GM21529 (cell line): ENCODE results near the gene IFNA13.

ENCODE experiments used
- ATAC-seq: cut with Tn5 transposase; IDR thresholded peaks from one replicate; pipeline ENCODE4 v1.9.1; 2021; ENCODE audit not compliant: unreplicated experiment

The IFNA13 gene

GRCh38 chr9:21362287-21362686, 5.6 kb downstream of the IFNA13 start:
- ATAC-seq = no peak

DNA sequence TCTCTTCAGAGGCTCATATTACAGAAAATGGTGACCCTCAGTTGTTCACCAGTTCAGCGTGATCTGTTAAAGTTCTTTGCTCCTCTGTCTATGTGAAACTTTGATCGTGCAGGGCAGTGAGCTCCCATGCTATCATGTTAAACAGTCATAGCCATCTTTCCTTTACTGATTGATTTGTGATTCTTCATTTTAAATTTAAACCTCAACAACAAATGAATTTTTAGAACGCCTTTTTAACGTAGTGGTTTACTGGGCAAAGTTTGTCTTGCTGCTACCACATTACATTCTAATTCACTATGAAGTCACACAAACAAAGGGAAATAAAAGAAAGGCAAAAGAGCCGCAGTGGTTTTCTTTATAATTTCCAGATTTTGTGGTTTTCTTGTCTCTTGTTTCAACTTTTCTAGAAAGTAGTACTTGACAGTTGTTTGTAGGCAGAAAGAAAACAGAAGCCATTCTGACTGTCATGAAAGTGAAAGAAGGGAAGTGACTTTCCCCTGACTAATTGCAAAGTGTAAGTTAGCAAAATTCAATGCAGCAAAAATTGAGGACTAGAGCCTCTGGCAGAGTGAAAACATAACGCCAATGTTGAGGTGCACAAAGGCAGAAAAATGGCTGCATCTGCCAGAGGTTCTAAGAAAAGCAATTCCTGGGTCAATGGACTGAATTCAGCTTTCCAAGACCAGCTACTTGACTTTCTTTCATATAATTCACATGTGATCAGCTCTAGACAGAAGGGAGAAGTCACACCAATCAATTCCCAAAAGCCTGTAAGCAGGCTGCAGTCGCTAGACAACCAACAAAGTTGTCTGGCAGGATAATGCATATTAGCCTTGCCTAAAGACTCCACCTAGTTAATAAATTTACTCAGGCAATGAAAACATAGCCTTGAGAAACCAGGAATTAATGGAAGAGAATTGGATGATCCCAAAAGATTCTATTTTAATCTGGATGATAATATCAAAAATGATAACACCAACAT, 10.1 kb downstream of the IFNA13 start:
- peak; percentile 92 for ATAC-seq

- no peak for ATAC-seq
Measured at GRCh38 chr9:21350787-21351186, 17.1 kb downstream of the IFNA13 start, which contains the start of gene IFNA6. IFNA6 (minus strand) TSS chr9:21350887; CDS start chr9:21350887, 0 bp downstream.

DNA sequence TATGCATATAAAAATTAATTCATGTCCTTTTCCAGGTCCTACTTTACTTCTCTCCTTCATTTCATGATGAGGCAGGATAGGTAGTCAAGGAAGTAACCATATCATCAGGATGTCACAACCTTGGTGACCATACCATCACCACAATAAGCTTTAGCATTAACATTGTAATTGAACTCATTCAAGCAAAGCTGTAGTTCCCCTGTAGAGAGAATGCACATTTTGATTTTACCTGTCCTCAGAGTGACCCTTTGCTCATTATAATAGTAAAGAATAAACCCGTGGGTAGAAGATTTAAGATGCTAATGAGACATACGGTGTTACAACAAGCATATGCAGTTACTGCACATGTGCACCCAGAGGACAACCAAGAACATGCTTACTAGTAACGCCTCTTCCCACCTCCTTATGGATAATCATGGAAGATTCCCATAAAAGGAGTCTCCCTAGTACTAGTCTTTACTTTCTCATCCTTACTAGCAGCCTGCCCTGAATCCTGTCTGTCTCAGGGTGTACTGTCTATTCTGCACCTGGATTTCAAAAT, 19.4 kb downstream of the IFNA13 start:
- ATAC-seq = no peak

- no peak for ATAC-seq
Measured at GRCh38 chr9:21340735-21341134, 27.1 kb downstream of the IFNA13 start.

DNA sequence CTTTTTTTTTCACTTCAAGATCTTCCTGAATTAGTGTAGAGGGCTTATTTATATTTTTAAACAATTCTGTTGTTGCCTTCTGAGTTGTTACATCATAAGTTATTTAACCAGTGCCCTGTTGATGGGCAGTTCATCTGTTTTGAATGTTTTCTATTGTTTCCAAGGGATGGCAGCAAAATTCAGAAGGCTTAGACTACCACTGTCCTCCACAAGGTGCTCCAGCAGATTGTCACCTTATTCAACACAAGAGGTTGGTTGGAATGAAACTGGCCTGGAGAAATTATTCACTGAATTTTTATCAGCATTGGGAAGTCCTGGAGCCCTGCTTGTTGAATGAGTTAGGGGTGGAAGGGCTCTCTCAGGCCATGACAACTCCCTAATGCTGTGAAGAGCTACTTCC, 31.4 kb downstream of the IFNA13 start:
- no peak for ATAC-seq

DNA sequence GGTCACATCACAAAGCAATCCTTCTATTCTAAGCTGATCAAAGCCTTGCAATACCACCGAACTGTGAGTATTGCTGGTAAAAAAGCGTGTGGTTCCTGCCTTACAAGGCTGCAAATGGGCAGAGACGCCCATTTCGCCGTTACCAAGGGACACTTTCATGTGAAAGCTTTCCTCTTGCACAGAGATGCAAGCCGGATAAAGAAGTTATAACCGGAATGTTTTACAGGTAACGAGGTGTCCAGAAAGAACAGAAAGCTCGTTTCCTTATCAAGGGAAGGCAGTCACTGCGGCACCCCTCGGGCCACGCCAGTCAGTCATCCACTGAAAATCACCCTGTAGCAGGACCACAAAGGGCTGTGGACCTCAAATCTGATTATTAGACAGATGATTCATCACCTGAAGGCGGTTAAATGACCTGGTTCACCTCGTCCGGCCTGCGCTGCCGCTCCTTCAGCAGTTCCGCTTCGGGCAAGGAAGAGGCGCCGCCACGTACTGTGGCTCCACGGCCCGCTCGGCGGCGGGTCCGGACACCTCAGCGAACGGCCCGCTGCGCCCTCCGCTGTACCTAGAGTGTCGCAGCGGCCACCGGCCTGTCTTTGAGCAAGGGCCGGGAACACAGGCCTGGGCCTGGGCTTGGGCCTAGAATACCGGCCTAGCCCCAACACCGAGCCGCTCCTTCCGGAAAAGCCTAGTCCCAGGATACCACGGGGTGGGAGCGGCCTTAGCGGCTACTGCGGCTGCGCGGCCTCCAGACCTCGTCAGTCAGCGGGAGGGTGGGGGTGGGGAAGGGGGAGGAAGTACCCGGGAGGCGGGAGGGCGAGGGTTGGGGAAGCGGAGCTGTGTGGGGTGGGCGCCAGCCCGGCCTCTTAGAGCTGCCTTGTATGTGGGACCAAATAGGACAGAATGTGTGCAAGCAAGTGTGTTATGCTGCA, 32.9 kb downstream of the IFNA13 start, which contains the start of gene KLHL9:
Gene KLHL9, minus strand, starts transcription at position 704 of the 932 bp plus-strand sequence. Its CDS starts 545 bp downstream, at position 159.
- peak; percentile 90 for ATAC-seq

DNA sequence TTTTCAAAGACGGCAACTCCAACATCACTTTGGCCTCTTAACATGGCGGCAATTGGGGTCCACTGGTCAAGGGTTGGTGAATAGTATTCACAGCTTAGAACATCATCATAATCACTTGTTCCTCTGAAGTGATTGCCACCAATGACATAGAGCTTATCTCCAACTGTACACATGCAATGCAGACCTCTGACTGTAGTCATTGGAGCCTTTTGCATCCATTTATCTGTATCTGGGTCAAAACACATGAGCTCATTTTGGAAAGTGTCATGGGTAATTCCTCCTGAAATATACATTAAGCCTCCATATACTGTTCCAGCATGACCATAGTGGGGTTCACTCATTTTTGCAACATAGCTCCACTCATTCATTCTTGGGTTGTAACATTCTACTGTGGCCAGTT, 34.6 kb downstream of the IFNA13 start:
- no peak for ATAC-seq

DNA sequence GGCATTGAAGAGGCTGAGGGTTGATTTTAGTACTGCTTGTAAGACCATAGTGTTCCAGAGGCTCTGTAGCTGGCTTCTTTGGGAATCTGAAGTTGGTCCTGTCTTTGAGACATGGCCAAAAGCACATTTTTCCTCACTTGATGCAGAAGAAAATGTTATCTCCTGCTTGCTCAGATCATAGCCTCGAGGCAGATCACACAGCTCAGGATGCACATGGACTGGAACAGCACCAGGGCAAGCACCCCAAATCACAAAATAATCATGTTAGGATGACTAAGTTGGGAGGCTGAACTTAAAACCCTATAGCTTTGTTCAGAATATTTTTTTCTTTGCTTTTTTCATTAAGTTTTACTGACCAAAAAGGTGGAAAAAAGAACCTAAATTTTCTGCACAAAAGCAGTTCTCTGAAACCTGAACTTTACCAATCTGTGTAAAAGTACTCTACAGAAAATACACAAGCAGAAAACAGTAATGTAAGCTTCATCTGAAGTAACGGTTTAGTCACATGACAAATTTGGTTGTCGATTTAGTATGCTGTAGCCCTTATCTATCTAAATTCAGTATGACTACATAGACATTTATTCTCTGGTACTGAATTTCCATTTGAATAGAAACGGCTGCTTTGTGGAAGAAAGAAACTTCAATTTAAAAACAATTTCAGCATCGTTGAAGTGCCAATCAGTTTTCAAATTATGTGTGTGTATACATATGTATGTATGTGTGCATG, 36.0 kb downstream of the IFNA13 start:
- ATAC-seq = no peak

GRCh38 chr9:21326526-21327139, 41.2 kb downstream of the IFNA13 start:
- ATAC-seq = peak; percentile 89

DNA sequence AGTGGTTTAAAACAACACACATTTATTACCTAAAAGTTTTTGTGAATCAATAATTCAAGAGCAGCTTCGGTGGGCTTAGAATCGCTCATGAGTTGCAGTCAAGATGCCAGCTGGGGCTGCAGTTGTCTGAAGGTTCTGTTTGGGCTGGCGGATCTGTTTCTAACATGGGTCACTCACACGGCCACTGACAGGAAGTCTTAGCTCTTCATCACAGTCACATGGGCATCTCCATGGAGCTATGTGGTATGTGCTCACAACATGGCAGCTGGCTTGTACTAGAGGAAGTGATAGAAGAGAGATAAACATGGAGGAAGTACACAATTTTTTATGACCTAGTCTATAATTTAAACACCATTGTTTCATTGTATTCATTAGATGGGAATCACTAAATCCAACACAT, 43.8 kb downstream of the IFNA13 start:
- ATAC-seq = no peak

DNA sequence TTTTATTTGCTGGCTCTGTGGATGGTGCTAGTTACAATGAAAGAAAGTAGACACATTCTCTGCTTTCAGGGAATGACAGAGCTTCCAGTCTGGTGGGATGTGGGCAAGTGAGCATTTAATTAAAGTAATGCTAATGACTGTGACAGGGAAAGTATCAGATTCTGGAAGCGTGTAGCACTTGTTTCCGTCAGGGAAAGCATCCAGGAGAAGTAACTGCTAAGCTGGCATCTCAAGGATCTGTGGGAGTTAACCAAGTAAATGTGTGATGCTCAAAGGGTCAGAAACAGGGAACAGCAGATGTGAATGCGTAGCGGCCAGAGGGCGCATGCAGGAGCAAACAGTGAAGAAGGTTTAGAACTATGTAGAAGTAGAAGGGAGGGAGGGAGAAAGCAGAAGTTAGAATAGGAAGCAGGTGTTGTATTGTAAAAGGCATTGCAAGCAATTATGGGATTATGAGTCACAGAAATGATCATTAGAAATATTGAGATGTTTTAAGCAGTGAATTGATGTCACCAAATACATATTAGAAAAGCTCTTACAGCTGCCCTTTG, 44.9 kb downstream of the IFNA13 start:
- no peak for ATAC-seq

- no peak for ATAC-seq
Measured at GRCh38 chr9:21320465-21320864, 47.4 kb downstream of the IFNA13 start.

DNA sequence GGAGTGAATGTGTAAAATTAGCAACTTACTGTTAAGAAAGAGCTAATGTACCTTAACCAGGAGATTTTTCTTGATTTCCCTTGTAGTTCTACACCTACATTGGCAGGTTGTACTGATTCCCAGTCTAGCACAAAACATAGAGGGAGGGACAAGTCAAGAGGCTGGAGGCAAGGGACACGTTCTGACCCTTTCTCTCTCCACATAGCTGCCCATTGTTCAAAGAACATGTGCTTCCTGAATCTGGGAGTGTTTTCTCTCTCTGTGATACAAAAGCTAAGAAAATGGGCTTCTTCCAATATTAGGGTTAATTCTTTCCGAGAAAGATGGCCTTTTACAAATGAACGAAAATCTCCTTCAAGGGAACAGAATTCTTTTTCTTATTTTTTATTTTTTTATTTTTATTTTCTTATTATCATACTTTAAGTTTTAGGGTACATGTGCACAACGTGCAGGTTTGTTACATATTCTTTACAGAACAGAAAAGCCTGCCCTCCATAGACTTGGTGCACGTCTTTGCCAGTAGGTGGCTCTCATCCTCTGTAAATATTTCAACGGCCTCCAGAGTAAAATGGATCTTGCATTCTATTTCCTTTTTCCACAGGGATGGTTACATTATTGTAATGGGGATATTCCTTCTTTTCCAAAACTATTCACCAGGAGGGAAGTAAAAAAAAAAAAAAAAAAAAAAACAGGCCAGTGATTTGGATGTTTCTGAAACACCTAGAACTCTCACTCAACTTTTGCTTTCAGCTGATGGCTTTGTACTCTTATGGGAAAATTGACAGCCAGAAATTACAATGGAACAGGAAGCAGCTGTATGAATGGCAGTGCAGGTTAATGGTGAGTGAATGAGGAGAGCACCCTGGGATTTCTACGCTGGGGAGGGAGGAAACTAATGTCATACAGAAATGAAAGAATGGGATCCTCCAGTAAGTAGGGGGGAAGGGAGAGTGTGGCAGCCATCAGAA, 49.6 kb downstream of the IFNA13 start:
- ATAC-seq = peak; percentile 76
